GM19452 (cell line): Measurements from ENCODE around the gene SDK2.

Experiments used
- ATAC-seq: cut with Tn5 transposase; IDR thresholded peaks from one replicate; pipeline ENCODE4 v1.9.1; 2021; ENCODE audit not compliant: unreplicated experiment

The SDK2 gene

DNA sequence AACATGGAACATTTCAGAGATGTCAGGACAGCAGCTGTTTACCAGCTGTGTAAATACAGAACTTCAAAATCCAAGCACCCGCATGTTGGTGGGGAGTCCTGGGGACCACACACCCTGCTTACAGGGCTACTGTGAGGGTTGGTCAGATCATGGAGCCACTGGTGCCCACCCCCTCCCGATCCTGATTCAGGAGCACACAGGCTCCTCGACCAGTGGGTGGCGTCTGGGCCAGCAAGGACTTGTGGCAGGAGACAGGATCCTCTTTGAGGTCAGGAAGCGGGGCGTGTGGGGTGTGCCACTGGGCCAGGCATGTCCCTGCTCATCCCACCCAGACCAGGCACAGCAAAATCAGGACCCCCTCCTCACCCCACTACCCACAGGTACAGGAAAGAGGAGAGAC lies 83.6 kb downstream of the SDK2 start:
- ATAC-seq, result no peak

- no peak for ATAC-seq
Observed at GRCh38 chr17:73559532-73559931, 84.7 kb downstream of the SDK2 start.

DNA sequence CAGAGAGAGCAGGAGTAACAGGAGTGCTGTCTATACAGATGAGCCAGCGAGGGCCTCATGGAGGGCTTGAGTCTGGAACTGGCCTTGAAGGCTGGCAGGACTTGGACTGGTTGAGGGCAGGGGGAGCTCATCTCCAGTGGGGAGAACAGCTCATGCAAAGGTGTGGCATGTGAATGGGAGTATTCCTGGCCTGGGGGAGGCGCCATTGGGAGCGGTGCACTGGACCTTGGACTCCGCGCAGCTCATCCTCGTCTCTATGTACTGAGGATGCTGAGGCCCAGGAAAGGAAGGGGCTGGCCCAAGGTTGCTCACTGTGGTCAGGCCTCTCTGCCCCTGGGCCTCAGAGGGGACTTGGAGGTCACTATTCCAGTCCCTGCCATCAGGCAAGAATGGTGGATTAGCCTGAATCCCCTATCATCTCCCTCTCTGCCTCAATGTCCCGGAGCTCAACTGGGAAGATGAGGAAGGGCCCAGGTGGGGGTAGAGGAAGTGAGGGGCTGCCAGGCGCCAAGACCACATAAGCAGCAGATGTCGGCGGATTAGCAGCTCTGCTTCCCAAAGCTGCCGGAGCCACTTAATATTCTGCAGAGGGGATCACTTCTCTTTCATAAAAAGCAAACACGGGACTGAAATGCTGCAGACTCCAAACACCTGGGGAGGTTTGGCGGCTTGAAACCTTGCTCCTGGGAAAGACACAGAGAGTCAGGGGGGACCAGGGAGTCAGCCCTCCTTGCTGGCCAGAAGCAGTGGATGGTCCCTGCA lies 88.9 kb downstream of the SDK2 start:
- no peak for ATAC-seq

DNA sequence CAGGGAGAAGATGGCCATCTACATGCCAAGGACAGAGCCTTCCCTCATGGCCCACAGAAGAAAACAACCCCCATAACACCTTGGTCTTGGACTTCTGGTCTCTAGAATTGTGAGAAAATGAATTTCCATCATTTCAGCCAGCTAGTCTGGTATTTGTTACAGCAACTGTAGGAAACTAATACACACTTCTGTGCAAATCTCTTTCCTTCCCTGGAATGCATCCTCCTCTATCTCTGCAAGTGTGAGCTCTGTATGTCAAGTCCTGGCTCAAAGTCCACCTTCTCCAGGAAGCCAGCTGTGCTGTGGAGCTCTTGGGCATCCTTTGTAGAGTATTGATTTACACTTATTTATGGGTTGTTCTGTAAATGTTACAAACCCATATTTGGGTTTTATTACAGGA lies 89.7 kb downstream of the SDK2 start:
- ATAC-seq, result no peak

- no peak for ATAC-seq
Observed at GRCh38 chr17:73553311-73553710, 90.9 kb downstream of the SDK2 start.

GRCh38 chr17:73552300-73553048 lies 91.8 kb downstream of the SDK2 start:
- no peak for ATAC-seq

DNA sequence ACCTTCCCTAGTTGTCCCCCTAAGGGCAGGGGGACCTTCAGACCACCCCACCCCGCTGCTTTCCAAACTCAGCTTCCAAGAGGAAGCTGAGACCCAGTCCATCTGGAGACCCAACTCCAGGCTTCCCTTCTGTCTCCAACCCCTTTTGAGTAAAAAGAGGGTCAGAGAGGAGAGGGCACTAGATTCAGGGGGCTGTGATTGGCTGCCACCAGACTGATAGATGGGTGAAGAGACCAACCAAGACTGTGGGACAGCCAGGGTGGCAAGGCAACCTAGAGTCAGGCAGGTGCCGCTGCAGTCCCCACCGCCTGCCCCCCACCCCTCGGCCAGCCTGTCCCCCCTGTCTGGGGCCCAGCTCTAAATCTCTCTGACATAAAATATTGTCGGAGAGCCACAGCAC lies 92.5 kb downstream of the SDK2 start:
- ATAC-seq, result no peak

DNA sequence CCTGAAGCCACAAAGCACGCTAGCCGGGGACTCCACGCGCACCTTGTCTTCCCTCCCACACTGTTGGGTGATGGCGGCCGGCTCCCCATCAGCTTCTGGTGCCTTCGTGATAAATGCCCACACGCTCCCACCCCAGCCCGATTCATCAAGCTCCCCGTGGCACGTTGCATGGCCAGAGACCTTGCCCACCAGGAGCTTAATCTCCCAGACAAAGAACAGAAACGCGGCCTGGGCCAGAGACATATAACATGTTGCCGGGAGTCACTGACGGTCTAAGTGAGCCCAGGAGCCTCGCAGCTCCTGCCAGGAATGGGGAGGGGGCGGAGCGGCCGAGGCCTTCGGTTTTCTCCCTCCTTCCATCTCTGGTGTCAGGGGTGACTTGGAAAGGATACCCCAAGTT lies 93.1 kb downstream of the SDK2 start:
- no peak for ATAC-seq

GRCh38 chr17:73550556-73550955 lies 93.7 kb downstream of the SDK2 start:
- no peak for ATAC-seq

- no peak for ATAC-seq
Observed at GRCh38 chr17:73549841-73550430, 94.3 kb downstream of the SDK2 start.

DNA sequence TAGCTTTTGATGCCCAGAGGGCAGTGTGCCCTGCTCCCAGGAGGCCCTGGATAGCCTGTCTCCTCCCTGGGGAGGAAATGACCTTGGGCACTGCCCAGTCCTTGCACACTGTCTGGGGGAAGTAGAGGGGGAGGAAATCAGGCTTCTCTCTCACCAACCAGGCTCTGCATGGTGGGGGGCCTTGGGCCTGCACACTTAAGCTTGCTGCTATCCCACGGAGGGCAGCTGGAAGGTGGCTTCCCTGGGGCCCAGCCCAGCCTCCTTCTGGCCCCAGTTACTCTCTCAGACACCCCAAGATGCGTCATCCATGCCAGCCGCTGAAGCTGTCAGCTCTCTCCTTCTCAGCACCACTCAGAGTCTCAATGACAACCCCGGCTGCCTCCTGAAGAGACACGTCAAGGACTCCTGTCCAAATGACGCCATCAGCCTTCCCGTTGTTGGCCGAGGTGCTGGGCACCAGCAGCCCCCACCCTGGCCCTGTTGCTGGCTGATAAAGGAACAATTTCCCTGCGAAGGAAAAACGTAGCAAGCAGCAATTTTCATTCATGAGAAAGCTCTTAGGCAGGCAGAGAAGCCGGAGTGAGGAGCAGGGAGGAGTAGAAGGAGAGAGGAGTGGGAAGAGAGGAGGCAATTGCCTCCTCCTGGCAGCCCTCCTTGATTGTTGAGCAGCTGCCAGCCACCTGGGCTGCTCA lies 95.5 kb downstream of the SDK2 start:
- ATAC-seq, result no peak

- ATAC-seq, result no peak
Observed at GRCh38 chr17:73547790-73548189, 96.5 kb downstream of the SDK2 start.

DNA sequence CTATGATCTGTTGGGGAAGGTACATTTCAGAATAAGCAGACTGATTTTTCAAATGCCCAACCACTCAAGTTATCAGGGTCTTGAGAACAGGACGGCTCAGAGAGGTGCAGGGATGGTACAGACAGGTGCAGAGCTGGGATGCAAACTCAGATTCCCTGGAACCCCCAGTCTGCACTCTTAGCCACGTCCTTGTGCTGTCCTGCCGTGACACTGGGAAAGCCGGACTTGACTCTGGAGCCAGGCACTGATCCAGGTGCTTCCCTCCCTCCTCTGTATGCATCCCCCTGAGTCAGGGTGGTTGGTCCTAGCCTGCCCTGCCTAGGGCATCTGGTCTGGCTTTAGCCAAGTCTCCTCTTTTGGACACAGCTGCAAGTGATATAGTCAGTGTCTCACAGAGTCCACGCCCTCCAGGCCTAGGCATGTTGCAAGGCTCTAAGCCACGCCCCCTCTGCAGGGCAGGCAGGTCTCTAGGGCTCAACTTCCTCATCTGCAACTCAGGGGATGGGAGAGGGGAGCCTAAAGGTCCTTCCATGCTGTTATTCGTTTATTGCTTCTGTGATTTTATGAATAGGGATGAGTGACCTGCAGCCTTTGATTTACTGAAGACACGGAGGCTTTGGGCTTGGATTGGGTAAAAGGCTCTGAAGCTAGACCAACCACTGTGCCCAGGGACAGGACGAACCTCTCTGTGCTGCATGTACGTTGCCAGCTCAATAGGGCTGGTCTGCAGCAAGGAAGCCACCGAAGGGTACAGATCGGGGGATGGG lies 97.3 kb downstream of the SDK2 start:
- ATAC-seq, result no peak

DNA sequence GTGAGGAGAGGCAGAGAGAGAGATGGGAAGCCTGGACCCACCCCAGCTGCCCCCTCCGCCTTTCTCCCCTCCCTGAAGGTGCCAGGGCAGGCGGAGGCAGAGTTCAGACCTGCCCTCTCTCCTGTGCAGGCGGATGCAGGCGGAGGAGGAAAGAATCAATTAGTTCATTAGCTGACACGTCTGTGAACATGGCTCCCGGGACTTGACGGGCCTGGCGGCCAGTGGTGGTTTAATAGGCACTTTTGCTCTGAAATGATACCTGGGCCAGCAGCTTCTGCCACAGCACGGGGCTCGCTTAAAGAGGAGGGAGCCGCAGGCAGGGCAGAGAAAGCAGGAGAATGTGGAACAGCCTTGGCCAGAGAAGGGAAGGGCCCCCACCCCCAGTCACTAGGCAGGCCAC lies 98.1 kb downstream of the SDK2 start:
- no peak for ATAC-seq

- ATAC-seq, result no peak
Observed at GRCh38 chr17:73545109-73546032, 98.9 kb downstream of the SDK2 start.

DNA sequence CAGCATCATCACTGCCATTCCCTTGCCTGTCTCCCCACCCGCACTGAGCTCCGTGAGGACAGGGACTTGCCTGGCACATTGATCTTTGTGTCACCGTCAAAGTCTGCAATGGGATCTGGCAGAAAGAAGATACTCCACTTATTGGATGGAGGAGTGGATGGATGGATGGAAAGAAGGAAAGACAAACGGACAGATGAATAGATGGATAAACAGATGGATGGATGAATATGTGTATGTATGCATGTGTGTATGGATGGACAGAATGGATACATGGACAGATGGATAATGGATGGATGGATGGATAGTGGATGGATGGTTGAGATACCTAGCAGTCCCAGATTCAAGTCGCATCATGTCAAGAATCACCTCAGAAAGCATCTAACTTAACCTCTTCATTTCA lies 99.9 kb downstream of the SDK2 start:
- no peak for ATAC-seq

- no peak for ATAC-seq
Observed at GRCh38 chr17:73542323-73542722, 101.9 kb downstream of the SDK2 start.

GRCh38 chr17:73541561-73541981 lies 102.7 kb downstream of the SDK2 start:
- ATAC-seq, result no peak

DNA sequence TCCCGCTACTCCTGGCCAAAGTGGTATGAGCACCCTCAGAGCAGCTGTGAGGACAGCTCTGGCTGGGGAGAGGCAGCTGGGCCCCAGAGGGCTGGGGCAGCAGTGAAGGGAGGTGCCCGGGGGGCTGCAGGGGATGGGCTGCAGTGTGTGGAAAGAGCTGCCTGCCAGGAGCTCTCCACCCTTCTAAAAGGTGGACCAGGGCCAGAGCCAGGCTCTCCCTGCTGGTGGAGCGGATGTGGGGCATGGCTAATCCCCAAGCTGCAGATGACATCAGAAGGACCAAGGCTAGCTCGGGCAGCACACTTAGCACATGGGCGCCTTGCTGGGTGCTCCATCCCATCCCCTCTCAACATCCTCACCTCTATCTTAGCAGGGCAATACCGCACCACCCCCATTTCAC lies 103.1 kb downstream of the SDK2 start:
- ATAC-seq, result no peak

- ATAC-seq, result no peak
Observed at GRCh38 chr17:73539166-73539565, 105.1 kb downstream of the SDK2 start.
